ENCODE data around the gene PDLIM5. TPM values are rescaled to one million over a fixed set of nuclear protein-coding genes. Genes with fewer than 3 reads are reported as not detected.

The PDLIM5 gene
- total RNA-seq, 1 experiment from 2014 or later = 58.0 TPM

DNA sequence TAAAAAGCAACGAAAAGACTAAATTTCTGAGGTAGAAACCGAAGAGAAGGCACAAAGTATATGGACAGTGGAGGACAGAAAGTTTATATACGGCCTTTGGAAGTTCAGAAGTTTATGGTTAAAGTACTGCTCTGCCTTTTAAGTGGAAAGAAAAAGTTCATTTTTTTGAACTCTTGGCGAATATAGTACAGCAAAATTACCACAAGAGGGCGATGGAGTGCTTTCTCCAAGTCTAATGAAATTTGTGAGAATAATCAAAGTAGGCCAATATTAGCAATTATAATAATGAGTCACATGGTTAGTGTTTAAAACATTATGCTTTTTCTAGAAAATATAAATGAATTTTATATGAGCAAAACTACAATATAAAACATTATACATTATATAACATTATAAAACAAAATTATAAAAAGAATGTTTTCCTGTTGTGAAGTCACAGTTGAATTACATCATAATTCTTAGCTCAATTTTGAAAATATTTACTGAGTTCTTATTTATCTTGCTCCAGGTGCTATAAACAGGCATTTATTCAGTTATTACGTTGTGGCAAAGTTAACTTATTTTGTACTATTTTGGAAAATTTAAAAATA is 169.8 kb downstream of the PDLIM5 start:
- H3K27me3 Mint-ChIP-seq (ENCODE audit: low read depth) = no peaks in the 10 kb centered on the region
- H3K9me3 ChIP-seq (ENCODE audit: control insufficient read depth, low read depth, low read length) = no peaks in the 10 kb centered on the region
- H3K56ac ChIP-seq (ENCODE audit: insufficient read length, low read depth, low read length) = no peak overlapping the region
- no peak overlapping the region for H3K4ac ChIP-seq (ENCODE audit: low read depth, low read length)
- DNase-seq = no peak
- no peaks in the 10 kb centered on the region for H3K4me1 Mint-ChIP-seq
- no CpG with 5 or more reads among the region's 6 CpGs for WGBS (ENCODE audit: extremely low coverage, insufficient read length, low lambda C conversion rate)
- H3K27ac Mint-ChIP-seq = no peak overlapping the region
- no peak overlapping the region for H2BK120ac ChIP-seq (ENCODE audit: low read depth, low read length, poor library complexity, severe bottlenecking)
- H3K14ac ChIP-seq (ENCODE audit: insufficient read depth, low read length) = no peak overlapping the region
- no peak overlapping the region for H3K9ac ChIP-seq (ENCODE audit: extremely low read depth, insufficient read length, low read length)
- no peak overlapping the region for H3K4me2 ChIP-seq (ENCODE audit: insufficient read depth, insufficient read length, low read length)
- no peak overlapping the region for H2AK5ac ChIP-seq (ENCODE audit: insufficient read length, low read length)
- no peak overlapping the region for H3K18ac ChIP-seq (ENCODE audit: insufficient read length, low read depth, low read length)
- no peaks in the 10 kb centered on the region for H4K20me1 ChIP-seq (ENCODE audit: control insufficient read depth, insufficient read depth, insufficient read length)
- H2BK5ac ChIP-seq (ENCODE audit: insufficient read length, low read length) = no peak overlapping the region
- no peak overlapping the region for H2BK15ac ChIP-seq (ENCODE audit: low read depth, low read length)
- H3K79me1 ChIP-seq (ENCODE audit: insufficient read depth, low read depth, low read length, poor library complexity, severe bottlenecking) = no peaks in the 10 kb centered on the region
- peaks cover 0 to 2% (median 0%) of the 10 kb centered on the region in 3 experiments; a peak in 1 of 7 replicates for H3K36me3 Mint-ChIP-seq (ENCODE audit: insufficient read depth in 1 of 3, low read depth in 3 of 3)
- no peaks in the 10 kb centered on the region for H3K79me2 ChIP-seq (ENCODE audit: insufficient read depth, low read length)
- no peak overlapping the region for H2BK20ac ChIP-seq (ENCODE audit: low read depth, low read length, poor library complexity, severe bottlenecking)
- H2AFZ ChIP-seq (ENCODE audit: low read length) = no peak overlapping the region
- TF ChIP-seq CTCF (conservative IDR thresholded peaks at IDR 0.05) = peak; percentile 85
- H3T11ph ChIP-seq (ENCODE audit: low read length) = no peak overlapping the region
- no peak overlapping the region for H4K91ac ChIP-seq (ENCODE audit: insufficient read length, low read depth, low read length)
- H3K23ac ChIP-seq (ENCODE audit: insufficient read length, low read depth, low read length) = no peak overlapping the region
- H3K27me3 ChIP-seq (ENCODE audit: insufficient read depth, low read length) = no peaks in the 10 kb centered on the region
- H3K27ac ChIP-seq (ENCODE audit: insufficient read length, low read depth, low read length) = no peak overlapping the region
- H4K5ac ChIP-seq (ENCODE audit: insufficient read length, low read depth, low read length) = no peak overlapping the region
- H2BK12ac ChIP-seq (ENCODE audit: insufficient read length, low read depth, low read length) = no peak overlapping the region
- H3K4me1 ChIP-seq (ENCODE audit: insufficient read depth, low read length) = no peaks in the 10 kb centered on the region
- no peak overlapping the region for H3K4me3 Mint-ChIP-seq
- no peaks in the 10 kb centered on the region for H3K9me3 Mint-ChIP-seq
- no peak overlapping the region for H4K8ac ChIP-seq (replicated peaks; ENCODE audit: insufficient read length, low read depth, low read length)
- no peaks in the 10 kb centered on the region for H3K23me2 ChIP-seq (ENCODE audit: insufficient read length, low read depth, low read length, poor library complexity, severe bottlenecking)

Measured in H9 (cell line).